Spleen (tissue), 11 donors: ENCODE results near the gene PTRHD1. TPM values are rescaled to one million over a fixed set of nuclear protein-coding genes. Genes with fewer than 3 reads are reported as not detected.

Experiments used
- DNase-seq: peaks from one replicate; pipeline ENCODE4 v3.0.0-alpha.2; 2020
- H3K27ac ChIP-seq, 8 donors: fragments of 200-600 bp; sonication (generic) in 7 of 8; 1 replicate in 4 of 8; 2 replicates in 4 of 8; pipeline versions ENCODE4 v1.5.0 to v1.8.0; 2016 to 2021; ENCODE audit warnings: inconsistent platforms in 4 of 8, mild to moderate bottlenecking in 4 of 8, moderate library complexity in 1 of 8
- H3K27me3 ChIP-seq, 7 donors: fragments of 200-600 bp; sonication (generic) in 6 of 7; replicated peaks in 1 of 7; 1 replicate in 4 of 7; 2 replicates in 3 of 7; pipeline versions ENCODE4 v1.5.0 to v1.8.0; 2016 to 2021; ENCODE audit warnings: inconsistent platforms in 3 of 7, mild to moderate bottlenecking in 1 of 7
- H3K36me3 ChIP-seq, 6 donors: fragments of 200-600 bp; sonication (generic) in 5 of 6; 1 replicate in 4 of 6; 2 replicates in 2 of 6; pipeline versions ENCODE4 v1.5.0 to v1.8.0; 2016 to 2021; ENCODE audit warnings: inconsistent platforms in 2 of 6
- H3K4me1 ChIP-seq, 6 donors: fragments of 200-600 bp; sonication (generic) in 5 of 6; 1 replicate in 3 of 6; 2 replicates in 3 of 6; pipeline versions ENCODE4 v1.5.0 to v1.8.0; 2016 to 2021; ENCODE audit warnings: inconsistent platforms in 3 of 6
- H3K4me3 ChIP-seq, 8 donors: fragments of 200-600 bp; sonication (generic) in 7 of 8; 1 replicate in 4 of 8; 2 replicates in 4 of 8; pipeline versions ENCODE4 v1.5.0 to v1.8.0; 2016 to 2021; ENCODE audit warnings: inconsistent platforms in 4 of 8, mild to moderate bottlenecking in 4 of 8, moderate library complexity in 2 of 8
- H3K9me3 ChIP-seq, 8 donors: fragments of 200-600 bp; sonication (generic) in 7 of 8; 1 replicate in 4 of 8; 2 replicates in 4 of 8; pipeline versions ENCODE4 v1.5.0 to v1.8.0; 2016 to 2021; ENCODE audit warnings: inconsistent platforms in 4 of 8
- CTCF ChIP-seq, 11 experiments: fragments of 200-600 bp in 7 of 11; fragments of 450-650 bp in 4 of 11; sonication (generic) in 4 of 11; IDR thresholded peaks in 8 of 11; conservative IDR thresholded peaks in 3 of 11; 1 replicate in 7 of 11; 2 replicates in 4 of 11; pipeline versions ENCODE4 v1.4.0 to v1.8.0; 2016 to 2021; ENCODE audit warnings: antibody characterized with exemption in 11 of 11, inconsistent platforms in 4 of 11, mild to moderate bottlenecking in 1 of 11
- POLR2A ChIP-seq, 3 donors: fragments of 450-650 bp; IDR thresholded peaks; one replicate each; pipeline ENCODE4 v1.5.1; 2017; ENCODE audit warnings: antibody characterized with exemption in 3 of 3, mild to moderate bottlenecking in 1 of 3
- POLR2AphosphoS5 ChIP-seq, 3 donors: sonication (generic); formaldehyde crosslinking; IDR thresholded peaks; one replicate each; pipeline ENCODE4 v1.5.1; 2017; ENCODE audit warnings: antibody characterized with exemption in 3 of 3
- WGBS, 5 donors: extraction: QIAGEN DNeasy Blood & Tissue Kit in 3 of 5; methylation state at CpG; one replicate each; pipeline versions ENCODE4 v1.1.5 to v1.1.7; 2013 to 2018; 5-methylcytosine and 5-hydroxymethylcytosine counted together
- intact Hi-C: fragments of 100-400 bp; cut with DNase I; formaldehyde crosslinking; loops from one replicate; pipeline ENCODE4 v1.15.0; 2023; ENCODE audit warnings: low total_unique reads
- polyA plus RNA-seq, 3 donors: library from polyadenylated mRNA; stranded (reverse); fragments of 200-250 nt; gene quantifications; one replicate each; pipeline ENCODE4 v1.2.1, GENCODE V29; 2013
- total RNA-seq, 7 donors: library from RNA; depleted of rRNA in 3 of 7; stranded (reverse); fragments of >200 nt in 3 of 7; fragmentation: NEBNext Ultra II Directional in 4 of 7; extraction: Animal tissue kit (Norgen Biotek cat#: 25700) in 4 of 7; gene quantifications; one replicate each; pipeline versions ENCODE4 v1.1.0 to v1.2.1, GENCODE V29; 2016 to 2021
- donor health status: healthy with polysubstance abuse.
- donor health status: DM: no; HTN: no; CAD: no; lungs with moderate emphysema.
- donor health status: DM: no; HTN: no; CAD: no.
- donor health status: Bipolar disorder and iron deficiency.
- donor health status: healthy.
- donor health status: DM: no; HTN: no; CAD: no.
- donor health status: DM: yes; HTN: yes; CAD: no.

Gene PTRHD1
- total and polyA plus RNA-seq, 10 donors: 11.0 to 42.0 (median 23.9) TPM

DNA sequence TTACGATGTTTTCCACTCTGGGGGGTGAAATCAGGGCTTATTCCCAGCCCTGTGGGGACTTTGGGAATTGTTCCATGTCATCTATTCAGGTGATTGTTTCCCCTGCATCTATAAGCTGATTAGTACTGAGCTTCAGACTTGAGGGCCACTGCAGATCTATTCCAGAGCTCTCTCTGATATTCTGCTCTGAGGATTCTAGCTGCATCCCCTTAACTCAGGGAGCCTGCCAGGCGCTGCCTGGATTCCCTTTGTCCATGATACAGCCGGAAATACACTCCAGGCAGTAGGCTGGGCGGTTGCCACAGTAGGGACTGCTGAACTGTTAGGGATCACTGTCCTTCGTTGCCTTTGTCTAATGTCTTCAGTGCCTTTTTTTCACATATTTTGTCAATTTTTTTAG is 31.3 kb downstream of the PTRHD1 start:
- Histone ChIP-seq H3K4me1 (no peaks in the 10 kb centered on the region), H3K27me3 (no peaks in the 10 kb centered on the region), H3K27ac (no peak overlapping the region), H3K4me3 (no peak overlapping the region), H3K9me3 (no peaks in the 10 kb centered on the region), H3K36me3 (peaks cover 3 to 99% (median 55%) of the 10 kb centered on the region in 6 donors)
- no peak for DNase-seq
- no peak for TF ChIP-seq POLR2A (IDR thresholded peaks at IDR 0.05)
- TF ChIP-seq POLR2AphosphoS5 (IDR thresholded peaks at IDR 0.05): no peak
- TF ChIP-seq CTCF (IDR thresholded peaks at IDR 0.05 in 8 of 11, conservative IDR thresholded peaks at IDR 0.05 in 3 of 11): no peak
- intact Hi-C loops: no loop called here
- 91 to 97% (median 92%) methylated on average over 5 of the region's 5 CpGs for WGBS, 5 donors

- Histone ChIP-seq H3K27me3 (no peaks in the 10 kb centered on the region), H3K36me3 (peaks cover 3 to 97% (median 63%) of the 10 kb centered on the region in 6 donors)
These were observed 36.4 kb downstream of the PTRHD1 start for GRCh38 chr2:24756789-24757188.

DNA sequence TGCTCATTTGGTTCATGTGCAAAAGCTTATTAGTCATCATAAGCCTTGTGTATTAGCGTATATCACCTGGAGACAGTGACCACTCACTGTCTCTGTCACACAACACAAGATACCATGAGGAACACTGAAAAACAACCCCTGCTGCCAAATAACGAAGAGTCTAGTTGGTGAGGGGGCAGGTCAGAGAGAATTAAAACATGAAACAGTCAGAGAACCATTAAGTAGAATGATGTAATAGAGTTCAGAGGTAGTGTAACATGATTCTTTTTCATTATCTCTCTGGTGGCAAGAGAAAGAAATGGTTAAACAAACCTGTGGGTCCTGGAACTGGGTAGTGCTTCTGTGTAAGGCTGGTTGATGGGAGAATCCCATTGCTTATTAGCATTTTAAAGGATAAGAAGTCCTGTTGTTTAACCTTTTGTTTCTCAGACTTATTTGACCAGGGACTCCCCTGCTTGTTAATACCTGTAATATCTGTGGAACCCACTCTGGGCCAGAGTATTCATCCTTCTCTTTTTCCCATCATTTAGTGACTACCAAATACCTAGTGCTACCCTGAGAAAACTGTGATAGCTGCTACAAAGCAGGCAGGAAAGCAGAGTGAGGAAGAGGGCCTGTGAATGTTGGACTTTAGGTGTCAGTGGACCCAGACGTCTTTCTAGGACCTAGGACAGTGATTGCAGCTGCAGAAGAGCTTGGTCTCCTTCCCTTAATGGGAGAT is 38.0 kb downstream of the PTRHD1 start:
- intact Hi-C loops: no loop called here
- no peak for DNase-seq

More at GRCh38 chr2:24756789-24757188, 36.4 kb downstream of the PTRHD1 start:
- no peak overlapping the region for H3K27ac ChIP-seq
- no peaks in the 10 kb centered on the region for H3K9me3 ChIP-seq
- no peak for DNase-seq
- WGBS, 5 donors: 93 to 100% (median 97%) methylated on average over 1 of the region's 1 CpG
- no peak overlapping the region for H3K4me3 ChIP-seq
- no peaks in the 10 kb centered on the region for H3K4me1 ChIP-seq
- intact Hi-C loops: no loop called here
- no peak for TF ChIP-seq POLR2A (IDR thresholded peaks at IDR 0.05)
- no peak for TF ChIP-seq POLR2AphosphoS5 (IDR thresholded peaks at IDR 0.05)
- no peak for TF ChIP-seq CTCF (IDR thresholded peaks at IDR 0.05 in 8 of 11, conservative IDR thresholded peaks at IDR 0.05 in 3 of 11)

More for the DNA sequence above, 38.0 kb downstream of the PTRHD1 start:
- Histone ChIP-seq H3K4me3 (no peak overlapping the region), H3K9me3 (no peaks in the 10 kb centered on the region), H3K4me1 (no peaks in the 10 kb centered on the region), H3K27ac (no peak overlapping the region), H3K36me3 (peaks cover 3 to 89% (median 58%) of the 10 kb centered on the region in 6 donors), H3K27me3 (no peaks in the 10 kb centered on the region)
- WGBS, 5 donors: 75 to 91% (median 88%) methylated on average over 3 of the region's 3 CpGs
- no peak for TF ChIP-seq POLR2A (IDR thresholded peaks at IDR 0.05)
- TF ChIP-seq POLR2AphosphoS5 (IDR thresholded peaks at IDR 0.05): no peak
- no peak for TF ChIP-seq CTCF (IDR thresholded peaks at IDR 0.05 in 8 of 11, conservative IDR thresholded peaks at IDR 0.05 in 3 of 11)
